Stimulated activated CD8-positive, alpha-beta memory T cell treated with anti-CD3 and anti-CD28 coated beads, Interleukin-12 subunit alpha, Interleukin-12 subunit beta, amount 100 ng/mL, for 4 hours (primary cell): ENCODE measurements around the gene HHIP.
"Not testable (repeated sequence)": the region's sequence is repeated elsewhere in the genome, so short reads cannot be mapped to it uniquely, and the experiment has no call there.

Experiments
- DNase-seq: peaks from one replicate; pipeline ENCODE4 v3.0.0-alpha.2; 2020; ENCODE audit warnings: low read depth

HHIP gene

DNA sequence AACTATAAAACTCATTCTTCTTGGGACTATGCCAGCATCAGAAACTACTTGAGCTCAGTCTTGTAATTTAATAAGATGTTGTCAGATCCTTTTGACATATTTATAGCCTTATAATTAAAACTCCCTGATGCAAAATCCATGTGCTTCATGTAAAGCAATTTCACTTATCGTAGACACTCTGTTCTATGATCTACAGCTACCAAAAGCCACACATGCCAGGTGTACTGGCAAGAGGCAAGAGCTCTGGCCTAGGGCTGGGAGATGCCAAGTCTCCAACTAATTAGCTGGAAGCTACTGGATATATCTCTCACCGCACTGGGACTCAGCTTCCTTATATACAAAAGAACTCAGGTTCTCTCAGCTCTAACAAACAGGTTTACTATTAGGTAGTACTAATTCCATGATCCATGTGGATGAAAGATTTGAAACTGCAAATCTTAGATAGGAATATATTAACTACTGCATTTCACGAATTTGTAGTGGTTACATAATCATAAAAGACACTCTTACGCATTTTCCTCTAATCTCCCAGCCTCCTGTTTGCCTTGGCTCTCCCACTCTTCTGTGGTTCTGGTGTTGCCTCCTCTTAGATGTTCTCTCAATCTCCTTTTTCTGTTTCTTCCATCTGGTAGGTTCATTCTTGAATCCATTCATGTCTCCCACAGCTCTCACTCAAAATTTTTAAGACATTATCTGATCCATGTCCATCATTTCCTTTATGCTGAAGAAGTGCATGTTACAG lies 103.0 kb downstream of the HHIP start:
- no peak for DNase-seq

- no peak for DNase-seq
These were observed 104.4 kb downstream of the HHIP start for GRCh38 chr4:144750348-144750747.

GRCh38 chr4:144754562-144755410 lies 108.8 kb downstream of the HHIP start:
- no peak for DNase-seq

DNA sequence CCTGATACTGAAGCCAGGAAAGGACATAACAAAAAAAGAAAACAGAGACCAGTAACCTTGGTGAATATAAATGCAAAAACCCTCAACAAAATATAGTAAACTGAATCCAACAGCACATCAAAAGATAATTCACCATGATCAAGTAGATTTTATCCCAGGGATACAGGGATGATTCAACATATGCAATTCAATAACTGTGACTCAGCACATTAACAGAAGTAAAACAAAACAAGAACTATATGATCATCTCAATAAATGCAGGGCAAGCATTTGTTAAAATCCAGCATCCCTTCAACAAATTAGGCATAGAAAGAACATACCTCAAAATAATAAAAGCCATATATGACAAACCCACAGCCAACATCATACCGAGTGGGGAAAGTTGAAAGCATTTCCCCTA lies 112.0 kb downstream of the HHIP start:
- no peak for DNase-seq

DNA sequence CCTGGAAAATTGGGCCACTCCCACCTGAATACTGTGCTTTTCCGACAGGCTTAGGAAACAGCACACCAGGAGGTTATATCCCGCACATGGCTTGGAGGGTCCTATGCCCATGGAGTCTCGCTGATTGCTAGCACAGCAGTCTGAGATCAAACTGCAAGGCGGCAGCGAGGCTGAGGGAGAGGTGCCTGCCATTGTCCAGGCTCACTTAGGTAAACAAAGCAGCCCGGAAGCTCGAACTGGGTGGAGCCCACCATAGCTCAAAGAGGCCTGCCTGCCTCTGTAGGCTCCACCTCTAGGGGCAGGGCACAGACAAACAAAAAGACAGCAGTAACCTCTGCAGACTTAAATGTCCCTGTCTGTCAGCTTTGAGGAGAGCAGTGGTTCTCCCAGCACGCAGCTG lies 122.9 kb downstream of the HHIP start:
- not testable (repeated sequence) for DNase-seq

- no peak for DNase-seq
These were observed 132.4 kb downstream of the HHIP start for GRCh38 chr4:144778364-144778763.

- DNase-seq = no peak
These were observed 136.4 kb downstream of the HHIP start for GRCh38 chr4:144782345-144782744.

- DNase-seq = no peak
These were observed 140.0 kb downstream of the HHIP start for GRCh38 chr4:144785961-144786360.

DNA sequence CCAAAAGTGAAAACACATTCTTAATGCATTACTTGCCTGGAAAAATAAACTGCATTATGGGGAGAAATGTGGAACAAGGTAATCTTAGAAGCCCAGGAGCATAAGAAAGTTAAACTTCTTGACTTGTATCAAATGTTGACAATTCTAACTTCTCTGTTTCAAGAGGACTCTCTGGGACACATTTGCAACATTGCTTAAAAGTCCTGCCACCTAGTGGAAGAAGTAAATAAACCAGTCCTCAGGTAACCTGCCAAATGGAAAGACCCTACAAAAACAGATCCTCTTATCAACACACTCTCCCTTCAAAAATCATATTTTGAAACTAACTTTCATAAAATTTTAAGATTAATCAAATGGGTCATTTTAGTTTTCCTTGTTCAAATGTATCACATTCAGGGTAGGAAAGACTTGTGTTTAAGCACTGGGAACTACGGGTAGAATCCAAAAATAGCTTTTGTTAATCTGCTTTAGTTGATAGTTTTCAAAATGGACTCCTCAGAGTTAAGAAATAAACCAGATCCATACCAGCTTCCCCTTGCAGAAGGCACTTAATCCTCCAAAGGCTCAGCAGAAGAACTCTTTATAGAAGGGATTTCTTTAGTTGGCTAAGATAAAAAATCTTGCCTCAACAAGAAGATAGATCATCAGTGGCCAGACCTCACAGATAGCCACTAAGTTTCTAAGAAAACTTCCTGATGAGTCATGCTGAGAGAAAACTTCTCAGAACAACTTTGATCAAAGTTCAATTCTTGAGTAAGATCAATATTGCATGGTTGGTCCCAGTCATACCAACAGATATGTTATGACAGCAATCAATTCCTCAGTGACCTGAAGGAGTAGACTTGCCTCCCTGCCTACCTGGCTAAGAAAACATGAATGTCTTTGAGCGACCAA lies 141.7 kb downstream of the HHIP start:
- no peak for DNase-seq

- no peak for DNase-seq
These were observed 142.5 kb downstream of the HHIP start for GRCh38 chr4:144788469-144788868.

GRCh38 chr4:144791933-144792332 lies 146.0 kb downstream of the HHIP start:
- DNase-seq = not testable (repeated sequence)
